SHP77 treated with DMSO at 0.1 percent for 48 hours (cell line): ENCODE data around the gene FOSB.

Source experiments
- DNase-seq: peaks from one replicate; lab custom pipeline; 2025; lab: John Stamatoyannopoulos, UW

FOSB gene

GRCh38 chr19:45468803-45469131 lies 971 bp downstream of the FOSB start:
- no peak for DNase-seq

DNA sequence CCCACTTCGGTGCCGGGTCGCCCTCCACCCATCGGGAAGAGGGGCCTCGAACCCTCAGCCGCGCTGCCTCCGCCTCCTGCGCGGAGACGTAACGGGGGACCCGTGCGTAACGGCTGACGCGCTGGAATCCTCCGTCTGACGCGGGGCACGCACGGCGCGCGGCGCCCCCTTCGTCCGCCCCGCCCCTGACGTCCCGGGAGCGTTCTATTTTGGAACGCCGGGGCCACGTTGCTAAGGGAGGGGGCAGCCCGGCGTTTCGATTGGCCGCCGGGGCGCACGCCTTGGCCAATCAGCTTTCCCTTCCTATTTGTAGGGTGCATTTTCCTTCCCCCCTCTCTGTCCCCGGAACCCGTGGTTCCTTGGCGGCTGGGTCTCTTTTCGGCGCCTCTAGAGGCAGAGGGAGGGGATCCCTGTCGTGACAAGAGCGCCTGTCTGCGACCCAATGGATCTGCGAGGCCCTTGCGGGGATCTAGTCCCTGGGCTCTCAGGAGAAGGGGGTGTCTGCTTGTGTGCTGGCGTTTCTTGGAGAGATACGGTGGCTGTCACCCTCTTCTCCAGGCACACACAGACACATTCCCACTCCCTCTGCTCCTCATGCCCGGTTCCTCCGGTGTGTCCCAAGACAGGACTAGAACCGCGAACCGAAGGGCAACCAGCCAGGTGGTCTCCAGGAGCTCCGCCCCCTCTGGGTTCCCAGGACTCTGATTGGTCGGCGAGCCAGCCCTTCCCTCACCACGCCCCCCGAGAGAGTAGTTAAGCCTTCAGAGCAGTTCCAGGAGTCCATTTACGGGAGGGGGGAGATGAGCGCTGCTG lies 1.5 kb downstream of the FOSB start:
- DNase-seq = peak; percentile 80

DNA sequence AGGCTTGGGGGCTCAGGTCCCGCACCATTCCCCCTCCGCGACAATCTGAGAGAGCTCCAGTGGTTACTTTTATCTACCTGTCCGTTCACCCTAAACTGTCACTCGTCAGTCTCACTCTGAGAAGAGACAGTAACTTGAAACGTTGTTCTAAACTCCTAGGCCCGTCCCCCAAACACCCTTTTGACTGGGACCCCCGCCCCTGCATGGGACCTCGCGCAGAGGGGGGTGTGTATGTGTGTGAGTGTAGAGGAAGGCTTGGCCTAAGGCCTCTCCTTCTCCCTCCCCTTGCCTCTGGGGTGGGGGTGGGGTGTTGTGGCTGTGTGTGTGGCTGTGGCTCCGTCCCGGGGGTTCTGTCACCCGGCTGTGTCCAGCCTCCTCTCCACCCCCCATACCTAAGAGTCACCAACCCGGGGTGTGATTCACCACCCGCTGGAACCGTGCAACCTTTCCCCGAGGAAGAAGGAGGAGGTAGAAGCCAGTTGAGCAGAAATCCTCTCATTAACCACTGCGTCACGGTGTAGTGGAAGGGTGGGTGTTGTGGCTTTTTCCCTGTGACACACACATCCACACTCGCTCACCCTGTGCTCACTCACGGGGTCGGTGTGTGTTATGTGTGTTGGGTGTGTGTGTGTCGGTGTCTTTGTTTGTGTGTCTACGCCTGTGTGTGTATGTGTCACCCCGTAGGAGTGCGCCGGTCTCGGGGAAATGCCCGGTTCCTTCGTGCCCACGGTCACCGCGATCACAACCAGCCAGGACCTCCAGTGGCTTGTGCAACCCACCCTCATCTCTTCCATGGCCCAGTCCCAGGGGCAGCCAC lies 2.4 kb downstream of the FOSB start:
- DNase-seq = no peak

GRCh38 chr19:45470762-45471081 lies 2.9 kb downstream of the FOSB start:
- DNase-seq = no peak

- DNase-seq = no peak
Measured at GRCh38 chr19:45471111-45471930, 3.5 kb downstream of the FOSB start.

GRCh38 chr19:45471931-45472562 lies 4.3 kb downstream of the FOSB start:
- no peak for DNase-seq

DNA sequence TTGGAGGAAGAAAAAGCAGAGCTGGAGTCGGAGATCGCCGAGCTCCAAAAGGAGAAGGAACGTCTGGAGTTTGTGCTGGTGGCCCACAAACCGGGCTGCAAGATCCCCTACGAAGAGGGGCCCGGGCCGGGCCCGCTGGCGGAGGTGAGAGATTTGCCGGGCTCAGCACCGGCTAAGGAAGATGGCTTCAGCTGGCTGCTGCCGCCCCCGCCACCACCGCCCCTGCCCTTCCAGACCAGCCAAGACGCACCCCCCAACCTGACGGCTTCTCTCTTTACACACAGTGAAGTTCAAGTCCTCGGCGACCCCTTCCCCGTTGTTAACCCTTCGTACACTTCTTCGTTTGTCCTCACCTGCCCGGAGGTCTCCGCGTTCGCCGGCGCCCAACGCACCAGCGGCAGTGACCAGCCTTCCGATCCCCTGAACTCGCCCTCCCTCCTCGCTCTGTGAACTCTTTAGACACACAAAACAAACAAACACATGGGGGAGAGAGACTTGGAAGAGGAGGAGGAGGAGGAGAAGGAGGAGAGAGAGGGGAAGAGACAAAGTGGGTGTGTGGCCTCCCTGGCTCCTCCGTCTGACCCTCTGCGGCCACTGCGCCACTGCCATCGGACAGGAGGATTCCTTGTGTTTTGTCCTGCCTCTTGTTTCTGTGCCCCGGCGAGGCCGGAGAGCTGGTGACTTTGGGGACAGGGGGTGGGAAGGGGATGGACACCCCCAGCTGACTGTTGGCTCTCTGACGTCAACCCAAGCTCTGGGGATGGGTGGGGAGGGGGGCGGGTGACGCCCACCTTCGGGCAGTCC lies 5.0 kb downstream of the FOSB start:
- DNase-seq = no peak

DNA sequence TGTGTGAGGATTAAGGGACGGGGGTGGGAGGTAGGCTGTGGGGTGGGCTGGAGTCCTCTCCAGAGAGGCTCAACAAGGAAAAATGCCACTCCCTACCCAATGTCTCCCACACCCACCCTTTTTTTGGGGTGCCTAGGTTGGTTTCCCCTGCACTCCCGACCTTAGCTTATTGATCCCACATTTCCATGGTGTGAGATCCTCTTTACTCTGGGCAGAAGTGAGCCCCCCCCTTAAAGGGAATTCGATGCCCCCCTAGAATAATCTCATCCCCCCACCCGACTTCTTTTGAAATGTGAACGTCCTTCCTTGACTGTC lies 5.5 kb downstream of the FOSB start:
- DNase-seq = no peak

GRCh38 chr19:45473682-45474605 lies 6.1 kb downstream of the FOSB start:
- DNase-seq = no peak

- no peak for DNase-seq
Measured at GRCh38 chr19:45474606-45475521, 7.1 kb downstream of the FOSB start.

- no peak for DNase-seq
Measured at GRCh38 chr19:45475537-45476291, 7.9 kb downstream of the FOSB start.

- DNase-seq = no peak
Measured at GRCh38 chr19:45476304-45476703, 8.5 kb downstream of the FOSB start.

DNA sequence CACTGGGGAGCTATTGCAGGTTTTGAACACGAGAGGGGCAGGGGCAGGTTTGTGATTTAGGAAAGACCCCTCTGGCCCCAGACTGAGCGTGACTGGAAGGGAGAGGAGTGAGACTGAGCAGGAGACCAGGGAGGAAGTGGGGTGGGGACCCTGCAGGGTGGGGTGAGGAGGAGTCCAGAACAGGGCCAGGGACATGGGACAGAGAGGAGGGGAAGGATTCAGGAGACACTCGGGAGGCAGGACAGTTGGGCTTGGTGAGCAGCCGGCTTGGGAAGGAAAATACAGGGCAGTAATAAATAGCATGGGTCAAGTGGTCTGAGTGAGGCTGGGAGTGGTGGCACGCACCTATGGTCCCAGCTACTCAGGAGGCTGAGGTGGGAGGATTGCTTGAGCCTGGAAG lies 9.4 kb downstream of the FOSB start:
- DNase-seq = no peak

- DNase-seq = no peak
Measured at GRCh38 chr19:45477713-45478453, 10.1 kb downstream of the FOSB start.

DNA sequence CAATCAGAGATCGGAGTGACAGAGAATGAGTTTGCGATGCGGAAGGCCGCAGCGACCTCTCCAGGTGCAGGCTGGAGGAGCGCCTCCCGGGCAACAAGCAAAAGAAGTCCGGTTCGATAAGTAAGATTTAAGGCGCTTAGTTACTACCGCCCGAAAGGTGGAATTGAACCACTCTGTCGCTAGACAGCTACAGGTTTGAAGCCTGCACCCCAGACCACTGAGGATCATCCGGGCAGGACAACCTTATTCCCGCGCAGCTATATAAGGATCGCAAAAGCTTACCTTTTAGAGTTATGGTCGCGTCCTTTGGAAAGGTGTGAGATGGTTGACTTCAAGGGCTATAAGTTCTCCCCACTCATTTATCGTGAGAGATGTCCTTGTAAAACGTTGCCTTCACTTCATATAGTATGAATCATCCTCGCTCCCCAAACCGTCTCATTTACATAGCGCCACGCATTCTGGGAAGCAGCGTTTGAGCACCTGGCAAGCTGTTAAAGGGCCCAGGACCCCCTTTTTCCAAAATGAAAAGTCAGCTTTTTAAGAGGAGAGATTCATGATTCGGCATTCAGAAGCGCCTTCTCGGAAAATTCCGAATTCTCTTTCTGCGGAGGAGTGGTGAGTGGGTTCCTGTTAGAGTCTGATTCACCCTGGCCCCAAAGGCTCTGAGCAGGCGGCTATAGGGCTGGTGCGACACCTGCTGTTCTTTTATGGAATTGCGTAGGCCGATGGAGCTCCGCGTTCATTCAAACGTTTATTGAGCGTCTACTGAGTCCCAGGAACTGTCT lies 10.8 kb downstream of the FOSB start:
- peak; percentile 91 for DNase-seq

- no peak for DNase-seq
Measured at GRCh38 chr19:45483033-45483432, 15.2 kb downstream of the FOSB start.

GRCh38 chr19:45484273-45484945 lies 16.6 kb downstream of the FOSB start:
- DNase-seq = no peak
